Measurements from ENCODE around the gene FNIP2.
A peak's percentile ranks its signal among the peaks of the same experiment; 100 is the strongest.
"Not testable (repeated sequence)": the region's sequence is repeated elsewhere in the genome, so short reads cannot be mapped to it uniquely, and the experiment has no call there.

Gene FNIP2

DNA sequence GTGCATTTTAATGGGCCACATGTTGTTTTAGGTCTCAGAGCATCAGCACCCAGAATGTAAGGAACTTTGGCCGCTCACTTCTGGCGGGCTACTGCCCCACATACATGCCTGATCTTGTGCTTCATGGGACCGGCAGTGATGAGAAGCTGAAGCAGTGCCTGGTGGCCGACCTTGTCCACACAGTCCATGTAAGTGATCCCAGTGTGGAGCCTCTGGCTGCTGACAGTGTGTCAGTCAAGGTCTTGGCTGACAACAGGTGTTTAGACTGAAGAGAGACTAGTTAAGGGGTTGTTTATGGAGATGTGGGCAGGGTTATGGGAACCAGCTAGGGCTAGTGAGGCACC, 101.4 kb downstream of the FNIP2 start:
- no peak for DNase-seq (ENCODE audit: low read depth in 3 of 3)

DNA sequence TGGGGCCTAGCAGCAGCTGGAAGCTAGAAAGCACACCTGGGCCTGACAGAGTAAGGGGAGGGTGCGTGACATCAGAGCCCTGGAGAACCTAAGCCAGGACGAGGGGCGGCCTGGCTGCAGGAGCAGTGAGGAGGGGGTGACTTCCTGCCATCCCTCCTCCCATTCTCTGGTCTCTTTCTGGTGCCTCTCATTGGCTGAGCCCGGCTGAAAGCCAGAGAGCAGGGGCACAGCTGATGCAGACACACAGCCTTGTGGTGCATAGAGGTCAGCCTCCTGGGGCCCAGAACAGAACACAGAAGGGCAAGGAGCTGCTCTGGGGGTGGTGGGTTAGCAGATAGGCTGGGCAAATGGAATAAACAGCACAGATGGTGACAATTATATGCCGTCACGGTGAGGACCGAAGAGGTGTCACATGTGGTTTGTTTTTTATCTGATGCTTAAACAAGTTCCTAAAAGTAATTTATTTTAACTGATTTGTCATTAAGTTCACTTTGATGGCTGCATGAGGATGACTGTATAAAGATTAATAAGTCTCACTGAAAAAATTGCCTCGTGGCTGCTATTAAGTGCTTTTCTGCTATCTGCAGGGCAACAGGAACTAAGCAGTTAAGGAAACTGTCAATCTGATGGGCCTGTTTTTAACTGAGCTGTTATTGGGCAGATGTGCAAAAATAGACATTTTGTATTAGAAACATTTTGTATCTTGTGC, 102.0 kb downstream of the FNIP2 start:
- no peak for DNase-seq (ENCODE audit: low read depth in 3 of 3)

DNA sequence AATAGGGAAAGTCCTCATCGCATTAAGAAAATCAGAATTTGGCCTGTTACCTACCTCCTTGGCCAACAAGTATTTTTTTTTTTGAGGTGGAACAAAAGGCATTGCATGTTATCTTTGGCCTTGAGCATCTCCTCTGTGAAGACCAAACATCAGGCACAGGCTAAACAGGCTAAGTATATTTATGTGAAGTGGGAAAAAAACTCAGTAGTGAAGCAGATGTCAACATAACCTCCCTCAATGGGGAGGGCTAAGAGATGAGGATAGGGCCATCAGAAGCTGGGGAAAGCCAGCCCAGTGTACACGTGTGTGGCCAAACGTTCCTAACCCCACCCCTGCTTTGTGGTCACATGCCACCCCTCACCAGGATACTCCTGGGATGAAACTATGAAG, 102.5 kb downstream of the FNIP2 start:
- DNase-seq (ENCODE audit: low read depth in 3 of 3), result no peak

- DNase-seq (ENCODE audit: low read depth in 3 of 3), result no peak
Observed at GRCh38 chr4:158873795-158874401, 105.1 kb downstream of the FNIP2 start.

DNA sequence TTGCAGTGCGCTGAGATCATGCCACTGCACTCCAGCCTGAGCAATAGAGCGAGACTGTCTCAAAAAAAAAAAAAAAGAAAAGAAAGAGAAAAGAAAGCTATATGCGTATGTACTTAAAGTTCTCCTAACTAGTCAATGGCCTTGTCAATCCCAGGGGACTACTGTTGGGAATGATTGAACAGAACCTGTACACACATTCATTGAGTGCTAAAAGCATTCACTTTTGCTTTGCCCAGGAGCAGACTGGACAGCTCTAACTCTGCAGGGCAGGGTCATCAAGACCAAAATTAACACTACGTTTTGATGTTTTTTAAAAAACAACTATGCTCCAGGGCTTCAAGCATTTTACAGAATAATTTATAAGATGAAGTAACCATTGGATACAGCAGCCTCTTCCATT, 106.2 kb downstream of the FNIP2 start:
- no peak for DNase-seq (ENCODE audit: low read depth in 3 of 3)

DNA sequence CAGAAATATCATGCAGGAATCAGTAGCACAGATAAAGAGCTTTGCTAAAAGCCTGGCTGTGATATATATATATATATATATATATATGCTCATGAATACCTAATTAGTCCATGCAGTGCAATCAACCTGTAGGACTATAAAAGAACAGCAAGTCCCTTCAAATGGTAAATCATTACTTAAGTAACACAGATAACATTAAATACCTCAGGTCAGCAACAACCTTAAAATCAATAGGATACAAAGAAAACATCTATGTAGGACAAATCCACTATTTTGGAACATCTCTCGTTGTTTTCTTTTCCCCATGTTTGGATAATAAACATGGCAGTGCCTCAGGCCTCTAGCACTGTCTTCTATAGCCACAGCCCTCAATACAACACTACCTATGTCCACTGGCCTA, 106.6 kb downstream of the FNIP2 start:
- DNase-seq (ENCODE audit: low read depth in 3 of 3), result no peak

DNA sequence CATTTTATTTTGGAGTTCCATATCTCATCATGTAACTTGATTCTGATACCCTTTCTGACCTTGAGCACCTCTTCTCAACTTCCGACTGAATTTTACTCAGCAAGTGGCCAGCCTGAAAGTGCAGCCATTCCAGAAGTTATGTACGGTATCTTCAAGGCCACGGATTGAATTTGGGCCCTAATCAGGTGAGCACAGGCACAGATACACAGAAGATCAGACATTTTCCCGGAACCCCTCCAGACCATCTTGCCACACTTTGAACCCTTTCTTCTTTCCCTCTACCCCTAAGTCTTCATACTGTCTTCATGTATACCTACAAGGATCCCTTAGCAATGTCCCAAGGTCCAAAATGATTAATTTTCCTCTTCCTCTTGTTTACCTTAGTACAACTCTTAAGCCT, 108.2 kb downstream of the FNIP2 start:
- DNase-seq (ENCODE audit: low read depth in 3 of 3), result no peak

DNA sequence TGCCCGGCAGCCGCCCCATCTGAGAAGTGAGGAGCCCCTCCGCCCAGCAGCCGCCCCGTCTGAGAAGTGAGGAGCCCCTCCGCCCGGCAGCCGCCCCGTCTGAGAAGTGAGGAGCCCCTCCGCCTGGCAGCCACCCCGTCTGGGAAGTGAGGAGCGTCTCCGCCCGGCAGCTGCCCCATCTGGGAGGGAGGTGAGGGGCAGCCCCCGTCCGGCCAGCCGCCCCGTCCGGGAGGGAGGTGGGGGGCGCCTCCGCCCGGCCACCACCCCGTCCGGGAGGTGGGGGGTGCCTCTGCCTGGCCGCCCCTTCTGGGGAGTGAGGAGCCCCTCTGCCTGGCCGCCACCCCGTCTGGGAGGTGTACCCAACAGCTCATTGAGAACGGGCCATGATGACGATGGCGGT, 113.3 kb downstream of the FNIP2 start:
- DNase-seq (ENCODE audit: low read depth in 3 of 3), result not testable (repeated sequence)

DNA sequence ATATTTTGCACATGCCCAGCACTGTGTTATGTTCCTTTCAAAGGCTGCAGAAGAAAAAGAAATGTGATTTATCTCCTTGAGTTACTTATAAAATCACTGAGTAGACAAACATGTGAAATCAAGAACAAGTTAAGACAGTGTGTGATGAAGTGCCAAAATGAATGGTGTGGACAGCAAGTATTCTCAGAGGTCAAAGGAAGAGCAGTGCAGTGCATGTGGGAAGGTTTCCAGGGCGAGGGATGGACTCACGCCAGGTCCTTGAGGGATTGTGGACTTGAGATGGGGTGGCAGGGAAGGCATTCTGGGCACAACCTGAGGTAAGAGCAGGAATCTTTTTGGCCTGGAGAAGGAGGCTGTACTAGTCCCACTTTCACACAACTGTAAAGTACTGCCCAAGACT, 115.5 kb downstream of the FNIP2 start:
- no peak for DNase-seq (ENCODE audit: low read depth in 3 of 3)

DNA sequence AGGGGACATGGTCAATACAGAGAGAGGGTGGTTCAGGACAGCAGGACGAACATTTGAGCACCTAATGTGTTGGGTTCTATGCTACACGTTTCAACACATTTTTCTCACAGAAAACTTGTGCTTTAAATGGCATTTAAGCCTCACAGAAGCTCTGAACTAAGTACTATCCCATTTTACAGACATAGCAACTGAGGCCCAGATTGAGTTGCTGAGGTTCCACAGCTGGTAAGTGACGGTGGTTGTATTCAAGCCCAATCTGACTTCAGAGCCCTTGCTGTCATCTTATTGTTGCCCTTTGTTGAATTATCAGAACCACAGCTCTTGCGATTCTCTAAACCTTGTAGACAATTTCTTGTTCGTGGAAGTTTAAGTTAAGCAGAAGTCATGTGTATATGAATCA, 116.7 kb downstream of the FNIP2 start:
- DNase-seq (ENCODE audit: low read depth in 3 of 3), result no peak

- no peak for DNase-seq (ENCODE audit: low read depth in 3 of 3)
Observed at GRCh38 chr4:158890294-158890693, 121.5 kb downstream of the FNIP2 start.

GRCh38 chr4:158891256-158891655, 122.4 kb downstream of the FNIP2 start:
- no peak for DNase-seq (ENCODE audit: low read depth in 3 of 3)

DNA sequence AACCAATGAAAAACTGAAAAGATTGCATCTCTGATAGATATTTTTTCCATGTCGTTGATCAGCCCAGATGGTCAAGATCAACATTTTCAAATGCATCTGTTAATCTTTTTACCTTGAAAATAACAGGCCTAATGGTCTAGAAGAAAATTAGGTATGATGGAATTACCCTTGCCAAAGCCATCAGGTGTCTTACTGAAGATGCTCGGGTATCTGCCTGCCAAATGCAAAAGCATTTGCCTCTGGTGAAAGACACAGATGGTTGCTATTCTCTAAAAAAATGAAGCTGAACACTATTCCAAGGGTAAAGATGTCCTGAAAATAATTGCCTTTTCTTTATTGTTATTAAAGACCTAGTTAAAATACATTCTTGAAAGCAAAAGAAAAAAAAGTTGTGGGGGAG, 126.0 kb downstream of the FNIP2 start:
- no peak for DNase-seq (ENCODE audit: low read depth in 3 of 3)

GRCh38 chr4:158895797-158896576, 127.2 kb downstream of the FNIP2 start:
- no peak for DNase-seq (ENCODE audit: low read depth in 3 of 3)

- DNase-seq (ENCODE audit: low read depth in 3 of 3), result not testable (repeated sequence)
Observed at GRCh38 chr4:158896577-158897238, 127.9 kb downstream of the FNIP2 start.

- DNase-seq (ENCODE audit: low read depth in 3 of 3), result not testable (repeated sequence)
Observed at GRCh38 chr4:158900408-158900807, 131.6 kb downstream of the FNIP2 start.

DNA sequence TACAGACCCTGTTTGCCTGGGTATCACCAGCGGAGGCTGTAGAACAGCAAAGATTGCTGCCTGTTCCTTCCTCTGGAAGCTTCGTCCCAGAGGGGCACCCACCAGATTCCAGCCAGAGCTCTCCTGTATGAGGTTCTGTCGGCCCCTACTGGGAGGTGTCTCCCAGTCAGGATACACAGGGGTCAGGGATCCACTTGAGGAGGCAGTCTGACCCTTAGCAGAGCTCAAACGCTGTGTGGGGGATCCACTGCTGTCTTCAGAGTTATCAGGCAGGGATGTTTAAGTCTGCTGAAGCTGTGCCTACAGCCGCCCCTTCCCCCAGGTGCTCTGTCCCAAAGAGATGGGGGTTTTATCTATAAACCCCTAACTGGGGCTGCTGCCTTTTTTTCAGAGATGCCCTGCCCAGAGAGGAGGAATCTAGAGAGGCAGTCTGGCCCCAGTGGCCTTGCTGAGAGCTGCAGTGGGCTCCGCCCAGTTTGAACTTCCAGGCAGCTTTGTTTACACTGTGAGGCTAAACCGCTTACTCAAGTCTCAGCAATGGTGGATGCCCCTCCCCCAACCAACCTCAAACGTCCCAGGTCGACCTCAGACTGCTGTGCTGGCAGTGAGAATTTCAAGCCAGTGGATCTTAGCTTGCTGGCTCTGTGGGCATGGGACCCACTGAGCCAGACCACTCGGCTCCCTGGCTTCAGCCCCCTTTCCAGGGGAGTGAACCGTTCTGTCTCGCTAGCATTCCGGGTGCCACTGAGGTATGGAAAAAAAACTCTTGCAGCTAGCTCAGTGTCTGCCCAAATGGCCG, 133.7 kb downstream of the FNIP2 start:
- peak in 1 of 3 experiments; percentile 2 for DNase-seq (ENCODE audit: low read depth in 3 of 3)

DNA sequence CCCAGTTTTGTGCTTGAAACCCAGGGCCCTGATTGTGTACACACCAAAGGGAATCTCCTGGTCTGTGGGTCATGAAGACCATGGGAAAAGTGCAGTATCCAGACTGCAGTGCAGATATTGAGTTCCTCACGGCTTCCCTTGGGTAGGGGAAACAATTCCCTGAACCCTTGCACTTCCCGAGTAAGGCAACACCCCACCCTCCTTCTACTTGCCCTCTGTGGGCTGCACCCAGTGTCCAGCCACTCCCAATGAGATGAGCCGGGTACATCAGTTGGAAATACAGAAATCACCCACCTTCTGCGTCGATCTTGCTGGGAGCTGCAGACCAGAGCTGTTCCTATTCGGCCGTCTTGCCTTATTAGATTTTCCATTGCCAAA, 134.2 kb downstream of the FNIP2 start:
- no peak for DNase-seq (ENCODE audit: low read depth in 3 of 3)

GRCh38 chr4:158903472-158904043, 134.7 kb downstream of the FNIP2 start:
- no peak for DNase-seq (ENCODE audit: low read depth in 3 of 3)

DNA sequence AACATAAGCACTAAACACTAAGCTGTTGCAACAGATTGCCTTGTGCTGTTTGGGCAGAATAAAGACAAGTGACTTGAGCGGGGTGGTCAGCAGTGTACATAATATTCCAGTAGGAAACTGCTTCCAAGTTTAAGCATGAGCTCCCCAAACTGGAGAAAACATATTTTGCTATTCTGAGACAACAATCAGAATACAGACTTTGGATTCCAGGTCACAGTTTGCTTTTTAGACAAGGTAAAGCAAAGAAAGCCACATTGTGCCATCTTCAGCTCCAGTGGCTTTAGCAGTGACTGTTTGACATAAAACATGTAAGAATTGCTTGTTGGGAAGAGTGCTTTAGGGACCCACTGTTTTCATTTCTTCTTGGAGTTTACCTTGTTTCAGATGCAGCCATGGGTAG, 136.0 kb downstream of the FNIP2 start:
- no peak for DNase-seq (ENCODE audit: low read depth in 3 of 3)

- DNase-seq (ENCODE audit: low read depth in 3 of 3), result no peak
Observed at GRCh38 chr4:158906073-158906472, 137.2 kb downstream of the FNIP2 start.
